Upper lobe of right lung (tissue), 1 donor: ENCODE data around the gene AIPL1. TPM values are rescaled to one million over a fixed set of nuclear protein-coding genes. Genes with fewer than 3 reads are reported as not detected.

ENCODE experiments used
- ATAC-seq: fragments of 200-7000 bp; cut with Tn5 transposase; one replicate; pipeline ENCODE4 v1.9.1; 2020; ENCODE audit warnings: mild to moderate bottlenecking, moderate library complexity
- DNase-seq: peaks from one replicate; pipeline ENCODE4 v3.0.0-alpha.2; 2020
- H3K27ac ChIP-seq: fragments of 200-600 bp; one replicate; pipeline ENCODE4 v1.8.0; 2022
- H3K27me3 ChIP-seq: fragments of 200-600 bp; one replicate; pipeline ENCODE4 v1.8.0; 2022; ENCODE audit warnings: mild to moderate bottlenecking
- H3K36me3 ChIP-seq: fragments of 200-600 bp; one replicate; pipeline ENCODE4 v1.8.0; 2022
- H3K4me1 ChIP-seq: fragments of 200-600 bp; one replicate; pipeline ENCODE4 v1.8.0; 2022
- H3K4me3 ChIP-seq: fragments of 200-600 bp; one replicate; pipeline ENCODE4 v1.8.0; 2022; ENCODE audit warnings: mild to moderate bottlenecking
- H3K9me3 ChIP-seq: fragments of 200-600 bp; one replicate; pipeline ENCODE4 v1.8.0; 2022
- CTCF ChIP-seq: fragments of 200-600 bp; IDR thresholded peaks from one replicate; pipeline ENCODE4 v1.8.0; 2022; ENCODE audit warnings: antibody characterized with exemption
- intact Hi-C: fragments of 100-400 bp; cut with DNase I; formaldehyde crosslinking; loops from one replicate; pipeline ENCODE4 v1.11.0; 2022
- total RNA-seq: library from RNA; stranded (reverse); fragmentation: NEBNext Ultra II Directional; extraction: Animal tissue kit (Norgen Biotek cat#: 25700); gene quantifications from one replicate; pipeline ENCODE4 v1.2.1, GENCODE V29; 2021
- donor health status: DM: no; HTN: yes; CAD: no; lungs with severe emphysema.

The AIPL1 gene
- total RNA-seq, 1 donor from 2014 or later: not detected

GRCh38 chr17:6449307-6449706, 14.4 kb upstream of the AIPL1 start:
- DNase-seq (no peak), ATAC-seq (no peak)
- H3K27ac ChIP-seq: no peak overlapping the region
- TF ChIP-seq CTCF: no peak
- no peaks in the 10 kb centered on the region for H3K27me3 ChIP-seq
- H3K4me3 ChIP-seq: no peak overlapping the region
- H3K9me3 ChIP-seq: no peaks in the 10 kb centered on the region
- intact Hi-C loops: no loop called here
- H3K36me3 ChIP-seq: no peaks in the 10 kb centered on the region
- no peaks in the 10 kb centered on the region for H3K4me1 ChIP-seq

- TF ChIP-seq CTCF: no peak
- Histone ChIP-seq H3K4me3 (no peak overlapping the region), H3K27ac (no peak overlapping the region), H3K27me3 (no peaks in the 10 kb centered on the region), H3K4me1 (peaks cover 5% of the 10 kb centered on the region), H3K36me3 (no peaks in the 10 kb centered on the region), H3K9me3 (no peaks in the 10 kb centered on the region)
- intact Hi-C loops: no loop called here
- no peak for DNase-seq
- no peak for ATAC-seq
Observed at GRCh38 chr17:6448473-6448872, 13.6 kb upstream of the AIPL1 start.

- no peak for ATAC-seq
- no peaks in the 10 kb centered on the region for H3K36me3 ChIP-seq
- peaks cover 9% of the 10 kb centered on the region for H3K4me1 ChIP-seq
- no peak for DNase-seq
- no peak for TF ChIP-seq CTCF
- H3K4me3 ChIP-seq: no peak overlapping the region
- intact Hi-C loops: no loop called here
- no peak overlapping the region for H3K27ac ChIP-seq
- H3K27me3 ChIP-seq: peaks cover 2% of the 10 kb centered on the region
- no peaks in the 10 kb centered on the region for H3K9me3 ChIP-seq
Observed at GRCh38 chr17:6446516-6447100, 11.7 kb upstream of the AIPL1 start.

- Histone ChIP-seq H3K27ac (no peak overlapping the region), H3K9me3 (no peaks in the 10 kb centered on the region), H3K4me1 (peaks cover 9% of the 10 kb centered on the region), H3K36me3 (no peaks in the 10 kb centered on the region), H3K27me3 (peaks cover 15% of the 10 kb centered on the region), H3K4me3 (peak overlapping the region; percentile 66)
- intact Hi-C loops: no loop called here
- DNase-seq: no peak
- no peak for TF ChIP-seq CTCF
- no peak for ATAC-seq
Observed at GRCh38 chr17:6444571-6445335, 9.8 kb upstream of the AIPL1 start.

DNA sequence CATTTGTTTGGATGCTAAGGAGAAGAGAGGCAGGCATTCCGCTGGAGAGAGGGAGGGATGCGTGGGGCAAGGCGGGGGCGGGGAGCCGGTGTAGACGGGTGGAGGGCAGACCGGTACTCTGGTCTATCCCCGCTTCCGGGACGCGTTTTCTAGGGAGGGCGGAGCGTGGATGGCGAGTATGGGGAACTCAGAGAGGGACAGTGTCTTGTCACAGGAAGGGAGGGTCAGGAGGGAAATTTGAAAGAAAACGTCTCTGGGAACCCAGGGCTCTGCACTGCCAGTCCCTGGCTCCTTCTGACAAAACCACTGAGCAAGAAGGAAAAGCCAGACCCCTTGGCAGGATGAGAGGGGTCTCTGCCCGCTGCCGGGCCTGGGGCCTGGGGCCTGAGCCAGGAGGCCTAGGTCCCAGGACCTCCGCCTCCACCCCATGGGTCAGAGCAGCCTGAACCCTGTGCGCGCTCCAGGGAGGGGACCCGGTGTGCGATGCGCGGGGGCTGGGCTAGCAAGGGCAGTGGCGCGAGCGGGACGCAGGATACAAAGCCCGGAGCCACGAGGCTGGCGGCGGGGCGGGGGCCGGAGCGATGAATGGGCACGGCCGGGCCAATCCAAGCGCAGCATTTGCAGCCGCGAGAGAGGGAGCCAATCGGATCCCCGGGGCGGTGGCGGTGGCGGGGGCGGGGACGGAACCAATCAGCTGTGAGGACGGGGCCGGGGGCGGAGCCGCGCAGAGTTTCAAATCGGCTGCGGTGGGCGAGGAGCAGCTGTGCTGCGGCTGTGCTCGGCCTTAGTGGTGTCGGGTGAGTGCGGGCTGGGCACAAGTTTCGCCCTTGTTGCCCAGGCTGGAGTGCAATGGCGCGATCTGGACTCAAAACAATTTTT, 9.0 kb upstream of the AIPL1 start, which contains the start of gene PIMREG:
TSS of gene PIMREG (plus strand) at position 764 of the 879 bp plus-strand sequence. CDS start 656 bp downstream, outside the sequence.
- H3K27ac ChIP-seq: no peak within 1 kb of the TSS
- H3K4me1 ChIP-seq: peaks cover 9% of the 10 kb centered on the region
- intact Hi-C loops: no loop called here
- ATAC-seq (peak; percentile 99), DNase-seq (peak; percentile 97)
- peaks cover 20% of the 10 kb centered on the region for H3K27me3 ChIP-seq
- H3K9me3 ChIP-seq: no peaks in the 10 kb centered on the region
- peak within 1 kb of the TSS; percentile 66 for H3K4me3 ChIP-seq
- no peak for TF ChIP-seq CTCF
- no peaks in the 10 kb centered on the region for H3K36me3 ChIP-seq
